Cerebellar nuclear complex (tissue), 1 donor: ENCODE data around the gene IL1R2.

Experiments
- DNase-seq, 2 experiments: peaks; one replicate each; lab custom pipeline; 2025; lab: John Stamatoyannopoulos, UW

IL1R2 gene

DNA sequence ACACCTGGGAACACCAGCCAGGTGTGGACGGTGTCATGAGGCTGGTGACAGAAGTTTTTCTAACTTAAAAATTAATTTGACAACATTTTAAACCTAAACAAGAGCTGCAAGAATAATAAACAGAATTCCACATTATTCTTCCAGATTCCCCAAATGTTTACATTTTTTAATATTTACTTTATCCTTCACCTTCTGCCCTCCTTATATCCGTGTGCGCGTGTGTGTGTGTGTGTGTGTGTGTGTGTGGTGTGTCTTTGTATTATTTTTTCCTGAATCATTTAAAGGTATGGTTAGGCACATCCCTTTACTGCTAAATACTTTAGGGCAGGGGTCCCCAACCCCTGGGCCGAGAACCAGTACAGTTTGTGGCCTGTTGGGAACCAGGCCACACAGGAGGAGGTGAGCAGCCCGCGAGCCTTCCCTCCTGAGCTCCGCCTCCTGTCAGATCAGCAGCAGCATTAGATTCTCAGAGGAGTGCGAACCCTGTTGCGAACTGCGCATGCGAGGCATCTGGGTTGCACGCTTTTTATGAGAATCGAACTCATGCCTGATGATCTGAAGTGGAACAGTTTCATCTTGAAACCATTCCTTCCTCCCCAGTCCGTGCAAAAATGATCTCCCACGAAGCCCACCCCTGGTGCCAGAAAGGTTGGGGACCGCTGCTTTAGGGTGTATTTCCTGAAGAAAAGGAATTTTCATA is 16.4 kb upstream of the IL1R2 start:
- no peak for DNase-seq

DNA sequence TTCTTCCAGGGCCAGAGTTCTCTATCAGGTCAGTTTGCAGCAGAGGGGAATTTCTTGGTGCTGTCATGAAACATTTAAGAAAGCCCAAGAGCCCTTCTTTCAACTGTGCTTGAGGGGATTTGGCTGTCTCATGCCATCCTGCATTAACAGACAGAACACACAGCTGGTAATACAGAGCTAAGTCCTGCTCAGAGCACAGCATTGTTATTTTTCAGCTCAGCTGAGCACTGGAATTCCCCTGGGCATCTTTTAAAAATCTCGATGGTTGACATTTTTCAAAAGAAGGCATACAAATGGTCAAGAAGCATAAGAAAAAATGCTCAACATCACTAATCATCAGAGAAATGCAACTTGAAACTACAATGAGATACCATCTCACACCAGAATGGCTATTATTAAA is 14.9 kb upstream of the IL1R2 start:
- no peak for DNase-seq

DNA sequence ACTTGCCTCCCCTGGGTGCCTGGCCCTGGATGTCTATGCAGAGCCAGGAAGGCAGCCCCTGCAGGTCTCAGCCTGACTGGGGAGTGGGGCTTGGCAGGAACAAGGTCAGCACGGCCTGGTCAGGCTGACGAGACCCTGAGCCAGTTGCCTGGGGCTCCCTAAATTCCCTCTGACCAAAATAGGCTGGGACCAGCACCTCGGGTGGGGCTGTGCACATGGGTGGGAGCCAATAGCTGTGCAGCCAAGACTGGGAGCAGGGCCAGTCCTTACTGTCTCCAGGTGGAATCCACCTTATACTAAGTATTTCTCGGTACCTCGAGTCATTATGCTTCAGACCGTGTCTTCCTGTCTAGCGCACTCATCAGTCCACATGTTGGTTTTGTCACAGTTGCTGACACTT is 11.4 kb upstream of the IL1R2 start:
- DNase-seq, result no peak

DNA sequence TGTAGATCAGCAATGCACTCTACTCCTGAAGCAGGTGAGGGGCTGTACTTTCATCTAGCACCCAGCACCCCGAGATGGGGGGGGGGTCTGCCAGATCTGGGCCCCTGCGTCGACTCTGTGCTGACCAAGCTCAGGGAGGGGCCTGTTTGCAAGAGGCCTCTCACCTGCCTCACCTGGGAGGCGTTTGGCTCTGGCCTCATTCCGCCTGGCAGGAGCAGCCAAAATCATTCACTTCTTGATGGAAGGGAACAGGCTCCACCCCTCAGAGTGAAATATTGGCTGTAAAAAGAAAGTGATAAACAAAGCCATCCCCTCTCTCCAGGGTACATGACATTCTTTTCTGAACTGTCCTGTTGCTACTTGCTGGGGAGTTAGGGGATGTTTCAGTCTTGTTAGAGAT is 10.7 kb upstream of the IL1R2 start:
- DNase-seq, result no peak

DNA sequence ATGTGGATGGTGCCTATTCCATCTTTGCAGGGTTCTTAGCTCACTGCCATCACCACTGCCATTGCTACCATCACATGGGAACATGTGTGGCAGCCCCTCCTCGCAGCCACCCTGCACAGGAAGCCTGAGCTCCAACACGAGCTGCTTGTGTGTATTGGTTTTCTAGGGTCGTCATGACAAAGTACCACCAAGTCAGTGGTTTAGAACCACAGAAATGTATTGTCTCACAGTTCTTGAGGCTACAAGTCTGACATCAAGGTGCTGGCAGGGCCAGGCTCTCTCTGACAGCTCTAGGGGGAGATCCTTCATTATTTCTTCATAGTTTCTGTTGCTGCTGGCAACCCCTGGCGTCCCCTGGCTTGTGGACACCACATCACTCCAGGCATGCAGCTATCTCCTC is 10.3 kb upstream of the IL1R2 start:
- DNase-seq, result no peak

DNA sequence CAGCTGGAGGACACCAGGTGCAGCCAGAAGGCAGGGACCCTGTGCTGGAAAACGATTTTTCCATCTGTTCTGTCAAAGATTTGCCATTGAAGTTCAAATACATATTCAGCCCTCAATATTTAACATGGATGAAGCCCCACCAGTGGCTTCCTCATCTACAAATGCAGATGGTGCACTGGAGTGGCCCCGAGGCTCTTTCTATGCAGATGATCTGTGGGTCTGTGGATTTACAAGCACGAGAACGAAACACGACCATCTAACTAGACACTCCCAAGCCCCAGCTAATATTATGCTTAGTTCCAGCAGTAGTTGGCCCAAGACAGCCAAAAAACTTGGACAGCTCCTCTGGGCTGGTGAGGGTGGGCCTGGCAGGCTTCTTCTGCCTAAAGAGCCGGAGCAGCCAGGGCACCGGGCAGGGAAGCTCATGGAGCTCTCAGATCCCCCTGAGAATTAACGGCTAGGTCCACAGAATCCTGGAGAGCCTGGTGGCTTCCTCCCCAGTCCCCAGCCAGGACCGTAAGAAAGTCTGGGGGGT is 9.2 kb upstream of the IL1R2 start:
- no peak for DNase-seq

DNA sequence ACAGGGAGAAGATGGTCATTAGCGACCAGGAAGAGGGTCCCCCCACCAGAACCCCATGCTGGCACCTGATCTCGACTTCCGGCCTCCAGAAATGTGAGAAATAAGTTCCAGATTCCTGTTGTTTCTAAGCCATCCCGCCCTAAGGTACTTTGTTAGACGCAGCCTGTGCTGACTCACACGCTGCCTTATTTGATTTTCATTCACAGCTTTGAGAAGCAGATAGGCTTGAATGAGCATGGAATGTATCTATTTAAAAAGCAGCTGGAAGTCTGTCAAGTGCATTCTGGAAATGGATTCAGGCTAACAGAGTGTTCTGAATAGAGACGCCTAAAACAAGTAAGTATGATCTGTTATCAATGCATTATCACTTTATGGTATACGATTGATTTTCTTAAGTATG is 8.3 kb upstream of the IL1R2 start:
- DNase-seq, result no peak

DNA sequence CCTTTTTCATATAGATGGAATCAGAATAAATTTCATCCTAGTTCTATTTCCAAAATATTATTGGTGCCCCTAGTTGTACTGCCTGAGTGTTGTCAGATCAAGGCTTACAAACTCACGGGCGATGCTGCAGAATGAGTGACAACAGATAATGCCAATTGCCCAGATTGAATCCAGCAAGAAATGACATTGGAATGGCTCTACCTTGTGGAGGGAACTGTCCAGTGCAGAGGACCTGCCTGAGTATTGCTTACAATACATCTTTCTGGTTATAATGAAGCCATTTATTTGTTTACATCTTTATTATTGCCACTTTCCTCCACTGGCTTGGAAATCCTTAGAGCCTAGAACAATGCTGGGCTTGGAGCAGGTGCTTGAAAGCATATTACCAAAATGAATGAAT is 7.8 kb upstream of the IL1R2 start:
- DNase-seq, result no peak

DNA sequence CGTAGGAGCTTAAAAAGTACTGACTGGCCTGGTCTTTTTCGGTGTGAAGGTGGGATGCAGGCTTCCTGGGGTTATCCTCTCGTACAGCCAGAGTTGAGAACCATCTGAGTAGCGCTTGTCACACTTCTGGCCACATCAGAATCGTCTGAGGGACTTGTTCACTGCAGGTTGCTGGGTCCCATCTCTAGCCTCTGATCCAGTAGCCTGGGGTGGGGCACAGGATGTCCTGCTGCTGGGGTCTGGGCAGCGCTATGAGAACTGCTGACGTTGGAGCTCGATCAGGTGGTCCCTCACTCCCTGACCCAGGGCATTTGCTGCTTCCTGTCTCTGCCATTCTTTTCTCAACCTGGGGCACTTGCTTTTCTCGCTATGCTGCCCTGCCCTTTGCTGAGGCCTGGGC is 7.1 kb upstream of the IL1R2 start:
- DNase-seq, result no peak

DNA sequence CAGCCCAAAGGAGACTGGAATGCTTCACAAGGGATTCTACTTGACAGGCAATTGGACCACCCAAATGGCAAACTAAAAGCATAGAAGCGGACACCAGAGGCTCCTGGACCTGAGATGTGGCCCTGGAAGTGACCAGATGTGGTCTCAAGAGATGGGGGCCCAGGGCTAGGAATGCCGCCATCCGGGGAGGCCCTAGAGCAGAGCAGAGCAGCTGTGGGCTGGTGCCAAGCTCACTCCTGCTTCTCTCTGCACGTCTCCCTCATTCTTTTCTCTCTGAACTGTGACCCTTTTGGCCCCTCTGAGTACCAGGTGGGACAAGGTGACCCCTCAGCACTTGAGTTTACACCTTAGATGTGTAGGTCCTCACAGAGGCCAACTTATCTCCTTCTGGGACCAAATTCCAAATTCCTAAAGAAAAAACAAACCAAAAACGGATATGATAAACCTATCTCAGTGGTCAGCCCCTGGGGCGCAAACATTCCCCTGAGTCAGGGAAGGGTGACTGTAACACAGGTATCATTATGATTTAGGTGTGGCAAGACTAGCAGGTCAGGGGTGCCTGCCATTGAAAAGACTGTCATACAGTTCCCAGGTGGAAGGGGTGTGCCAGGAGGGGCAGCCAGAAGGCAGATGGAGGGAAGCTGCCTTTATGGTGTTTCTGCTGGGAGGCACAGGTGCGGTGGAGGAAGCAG is 6.5 kb upstream of the IL1R2 start:
- DNase-seq, result no peak

DNA sequence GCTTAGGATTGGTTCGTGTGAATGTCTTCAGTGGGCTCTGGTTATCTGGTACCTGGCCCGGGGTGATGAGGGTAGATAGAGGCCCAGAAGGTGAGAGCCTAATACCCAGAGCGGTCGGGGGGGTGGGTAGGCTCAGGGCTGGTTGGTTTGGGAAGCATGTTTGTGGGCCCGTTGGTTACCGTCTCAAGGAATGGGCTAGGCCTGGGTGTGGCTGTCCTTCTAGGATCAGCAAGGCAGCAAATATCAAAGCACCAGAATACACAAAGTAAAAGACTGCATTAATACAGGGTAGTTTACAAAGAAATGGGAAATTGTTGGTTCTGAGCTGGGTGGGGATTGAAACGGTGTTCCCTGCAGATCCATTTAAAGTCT is 6.0 kb upstream of the IL1R2 start:
- no peak for DNase-seq

DNA sequence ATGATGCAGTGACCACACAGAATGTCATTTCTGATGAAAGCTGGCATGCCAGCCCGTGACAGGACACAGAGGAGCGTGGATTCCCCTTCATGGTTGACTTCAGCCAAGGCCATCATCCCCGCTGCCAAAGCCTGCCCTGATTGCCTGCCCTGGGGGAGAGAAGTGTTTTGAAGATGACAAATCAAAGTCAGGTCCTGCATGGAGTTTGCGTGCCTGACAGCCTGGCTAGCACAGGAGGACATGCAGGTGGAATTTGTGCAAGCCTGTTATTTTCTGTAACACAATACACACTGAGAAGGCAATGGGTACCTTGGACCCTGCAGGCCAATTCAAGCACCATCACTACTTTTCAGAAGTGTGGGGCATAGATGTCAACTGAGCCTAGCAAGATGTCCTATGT is 5.4 kb upstream of the IL1R2 start:
- no peak for DNase-seq

DNA sequence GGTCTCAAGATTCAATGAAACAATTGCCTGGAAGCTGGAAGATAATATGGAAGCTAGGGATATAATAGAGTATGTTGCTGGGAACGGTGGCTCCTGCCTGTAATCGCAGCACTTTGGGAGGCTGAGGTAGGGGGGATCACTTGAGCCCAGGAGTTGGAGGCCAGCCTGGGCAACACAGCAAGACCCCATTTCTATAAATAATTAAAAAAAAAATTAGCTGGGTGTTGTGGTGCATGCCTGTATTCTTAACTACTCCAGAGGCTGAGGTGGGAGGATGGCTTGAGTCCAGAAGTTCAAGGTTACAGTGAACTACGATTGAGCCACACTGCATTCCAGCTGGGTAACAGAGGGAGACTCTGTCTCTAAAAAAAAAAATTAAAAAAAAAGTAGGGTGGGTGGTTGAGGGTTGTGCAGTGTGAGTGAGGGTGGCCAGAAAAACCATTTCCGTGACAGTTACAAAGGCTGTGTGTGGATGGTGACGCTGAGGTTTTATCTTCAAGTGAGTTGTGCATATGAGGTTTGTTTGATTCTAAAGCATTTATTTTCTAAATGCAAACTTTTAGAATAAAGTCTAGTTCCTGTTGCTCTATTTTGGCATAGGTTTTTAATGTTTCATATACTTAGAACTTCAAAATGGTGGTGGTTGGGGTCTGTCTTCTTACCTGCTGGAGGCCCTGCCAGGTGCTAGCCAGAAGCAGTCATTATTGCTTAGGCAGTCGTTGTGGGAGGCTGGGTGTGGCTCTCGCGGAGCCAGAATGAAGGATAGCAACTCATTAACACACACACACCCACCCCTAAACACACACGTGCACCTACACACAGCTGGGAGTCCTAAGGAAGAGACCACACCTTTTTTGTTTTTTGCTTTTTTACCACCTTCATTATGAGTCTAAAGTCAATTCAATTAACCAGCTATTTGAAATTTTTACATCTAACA is 4.7 kb upstream of the IL1R2 start:
- DNase-seq, result no peak

DNA sequence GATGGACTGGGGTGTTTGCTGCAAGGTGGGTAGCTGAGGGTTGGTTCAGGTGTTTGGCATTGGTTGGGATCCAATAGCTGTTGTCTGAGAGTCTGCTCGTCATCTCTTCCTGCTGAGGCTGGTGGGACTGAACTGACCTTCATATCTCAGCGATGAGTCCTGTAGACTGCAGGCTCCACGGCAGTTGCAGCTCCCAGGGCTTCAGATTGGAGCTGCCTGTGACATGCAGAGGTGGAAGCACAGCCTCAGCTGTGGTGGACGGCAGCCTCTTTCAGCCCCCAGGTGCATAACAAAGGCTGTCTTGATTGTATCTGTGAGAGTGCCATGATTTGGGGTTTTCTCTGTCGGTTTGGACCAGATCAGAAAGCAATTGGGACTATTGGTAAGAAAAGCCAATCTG is 3.9 kb upstream of the IL1R2 start:
- DNase-seq, result no peak

DNA sequence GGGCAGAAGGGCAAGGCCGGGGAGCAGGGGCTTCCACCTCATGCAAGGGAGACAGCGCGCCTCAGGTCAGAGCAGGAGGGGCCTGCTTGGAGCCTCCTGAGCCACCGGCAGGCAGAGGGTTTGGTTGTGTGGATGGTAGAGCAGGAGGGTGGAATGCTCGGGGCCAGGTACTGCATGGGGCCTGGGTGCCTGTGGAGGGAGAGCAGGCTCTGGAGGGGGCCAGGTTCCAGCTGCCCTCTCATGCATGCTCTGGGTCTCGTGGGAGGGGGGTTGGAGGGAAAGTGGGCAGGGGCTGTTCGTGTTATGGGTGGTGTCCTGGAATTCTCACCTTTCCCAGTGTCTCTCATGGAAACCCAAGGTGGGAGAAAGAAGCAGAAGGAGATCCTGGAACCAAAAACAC is 3.2 kb upstream of the IL1R2 start:
- DNase-seq, result no peak

DNA sequence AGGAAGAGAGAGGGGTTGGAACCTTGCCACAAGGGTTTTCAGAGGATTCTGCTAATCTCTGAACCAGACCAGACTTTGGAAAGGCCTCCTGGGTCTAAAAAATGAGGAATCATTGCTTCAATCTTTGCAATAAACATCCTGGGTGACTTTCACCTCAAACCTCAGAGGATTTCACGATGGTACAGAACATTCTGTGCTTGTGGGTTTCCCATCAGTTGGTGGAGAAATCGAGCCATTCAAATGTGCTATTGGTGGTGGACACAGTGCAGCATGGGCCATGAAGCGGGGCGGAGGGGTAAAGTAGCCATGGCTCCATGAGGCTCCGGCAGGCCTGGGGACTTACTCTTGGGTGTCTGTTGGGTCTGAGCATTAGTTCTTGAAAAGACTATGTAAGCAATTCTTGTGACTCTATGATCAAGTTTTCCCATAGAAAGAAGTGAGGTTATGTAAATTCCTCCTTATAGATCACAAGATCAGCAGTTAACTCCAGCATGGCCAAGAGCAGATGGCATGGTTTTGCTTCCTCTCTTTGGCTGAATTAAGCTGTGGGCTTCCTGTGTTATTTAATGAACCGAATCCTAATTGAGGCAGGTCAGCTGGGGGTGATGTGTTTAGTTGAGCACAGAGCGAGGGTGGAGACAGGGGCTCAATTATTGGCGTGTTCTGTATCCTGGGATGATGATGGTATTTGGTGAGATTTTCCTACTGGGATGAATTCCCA is 1.9 kb upstream of the IL1R2 start:
- DNase-seq, result no peak

DNA sequence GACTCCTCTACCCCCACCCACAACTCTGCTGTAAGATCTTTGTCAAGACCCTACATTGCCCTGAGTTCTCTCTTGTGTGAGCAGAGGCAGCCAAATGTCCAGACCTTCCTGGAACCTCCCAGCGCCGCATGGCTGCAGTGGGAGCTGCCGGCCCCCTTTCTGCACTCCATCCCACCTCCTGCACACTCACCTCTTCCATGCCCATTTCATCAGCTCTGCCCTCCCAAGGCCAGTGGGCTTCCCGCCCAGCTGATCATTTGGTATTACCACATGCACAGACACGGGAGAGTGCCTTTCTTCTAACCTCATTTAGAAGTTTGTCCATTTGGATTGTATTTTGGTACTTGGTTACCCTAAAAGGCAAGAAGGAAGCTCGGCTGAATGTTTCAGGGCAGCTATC is 2.0 kb downstream of the IL1R2 start:
- no peak for DNase-seq

DNA sequence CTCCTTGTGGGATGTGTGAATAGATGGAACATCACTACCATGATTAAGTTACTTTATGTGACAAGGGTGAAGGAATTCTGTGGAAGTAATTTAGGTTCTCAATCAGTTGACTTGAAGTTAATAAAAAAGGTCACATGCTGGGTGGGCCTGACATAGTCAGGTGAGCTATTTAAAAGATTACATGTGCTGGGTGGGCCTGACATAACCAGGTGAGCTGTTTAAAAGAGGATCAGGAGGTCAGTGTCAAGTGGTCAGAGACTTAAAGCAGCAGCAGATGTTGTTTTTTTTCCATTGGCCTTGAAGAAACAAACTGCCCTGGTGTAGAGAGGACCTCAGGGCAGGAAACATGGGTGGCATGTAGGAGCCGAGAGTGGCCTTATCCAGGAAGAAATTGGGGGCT is 3.3 kb downstream of the IL1R2 start:
- DNase-seq, result no peak

DNA sequence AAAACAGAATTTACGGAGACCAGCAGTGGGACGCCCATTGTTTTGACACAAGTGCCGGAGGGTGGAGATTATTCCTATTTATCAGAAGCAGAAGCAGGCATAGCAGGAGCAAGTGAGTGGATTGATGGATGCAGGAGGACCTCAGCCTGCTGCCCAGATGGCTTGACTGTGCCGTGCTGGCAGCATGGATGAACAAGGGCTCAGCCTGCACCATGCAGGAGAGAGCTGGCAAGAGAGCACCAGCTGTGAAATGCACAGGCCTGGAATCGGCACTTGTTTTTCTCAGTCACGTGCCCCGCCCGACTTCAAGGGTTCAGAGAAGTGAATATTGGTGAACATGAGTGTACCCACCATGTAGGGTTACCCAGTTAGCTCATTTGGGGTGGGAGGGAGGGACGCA is 4.0 kb downstream of the IL1R2 start:
- no peak for DNase-seq

DNA sequence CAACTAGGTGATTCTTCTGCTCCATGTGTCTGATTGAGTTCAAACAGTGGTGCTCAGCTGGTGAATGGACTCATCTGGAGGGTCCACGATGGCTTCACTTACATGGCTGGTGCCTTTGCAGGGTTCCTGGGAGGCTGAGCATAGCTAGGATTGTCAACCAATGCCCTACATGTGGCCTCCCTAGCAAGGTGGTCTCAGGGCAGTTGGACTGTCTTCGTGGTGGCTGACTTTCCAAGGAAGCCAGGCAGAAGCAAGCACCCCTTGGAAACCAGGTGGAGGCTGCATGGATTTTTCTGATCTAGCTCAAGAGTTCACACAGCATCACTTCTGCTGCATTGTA is 6.8 kb downstream of the IL1R2 start:
- no peak for DNase-seq

DNA sequence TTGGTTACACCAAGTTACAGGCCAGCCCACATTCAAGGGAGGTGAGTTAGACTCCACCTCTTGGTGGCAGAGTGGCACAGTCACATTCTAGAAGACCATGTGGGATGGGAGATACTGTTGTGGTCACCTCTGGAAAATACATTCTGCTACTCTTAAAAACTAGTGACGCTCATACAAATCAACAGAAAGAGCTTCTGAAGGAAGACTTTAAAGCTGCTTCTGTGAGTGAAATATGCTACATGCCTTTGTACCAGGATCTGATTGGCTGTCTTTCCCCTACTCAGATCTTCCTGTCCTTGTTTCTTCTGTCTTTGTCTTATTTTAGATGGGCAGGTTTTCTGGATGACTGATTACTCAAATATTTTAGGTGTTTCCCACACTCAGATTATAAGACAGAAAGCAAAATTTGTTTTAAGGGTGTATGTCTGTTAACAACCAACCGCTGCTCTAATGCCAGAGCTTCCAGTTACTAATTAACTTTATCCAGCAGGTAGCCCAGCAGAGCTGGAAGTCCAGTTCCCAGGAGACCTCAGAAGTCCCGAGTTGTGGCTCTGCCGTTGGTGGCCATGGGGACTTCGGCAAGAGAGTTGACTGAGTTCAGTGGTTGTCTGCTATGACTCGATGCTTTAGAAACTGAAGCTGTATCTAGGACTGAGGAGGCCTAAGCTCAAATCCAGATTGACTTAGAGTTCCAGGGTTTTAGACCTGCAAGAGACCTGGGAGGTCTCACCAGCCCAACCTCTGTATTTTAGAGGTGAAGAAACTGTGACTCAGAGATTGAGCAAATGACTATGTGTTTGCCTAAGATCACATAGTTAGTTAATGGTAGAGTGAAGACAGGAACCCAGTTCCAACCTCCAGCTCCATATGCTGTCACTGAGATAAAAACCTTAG is 7.4 kb downstream of the IL1R2 start:
- DNase-seq, result no peak
